Stimulated activated CD8-positive, alpha-beta memory T cell treated with anti-CD3 and anti-CD28 coated beads, Interleukin-4, amount 100 ng/mL, for 24 hours (primary cell): ENCODE results near the gene PPP2CA.
"Not testable (repeated sequence)": the region's sequence is repeated elsewhere in the genome, so short reads cannot be mapped to it uniquely, and the experiment has no call there.

Experiments used
- DNase-seq: peaks from one replicate; pipeline ENCODE4 v3.0.0-alpha.2; 2020; ENCODE audit warnings: low read depth

The PPP2CA gene

GRCh38 chr5:134245101-134245604 is 19.3 kb upstream of the PPP2CA start:
- no peak for DNase-seq

GRCh38 chr5:134242146-134242545 is 16.3 kb upstream of the PPP2CA start:
- no peak for DNase-seq

GRCh38 chr5:134240421-134240962 is 14.6 kb upstream of the PPP2CA start:
- no peak for DNase-seq

GRCh38 chr5:134236820-134237219 is 10.9 kb upstream of the PPP2CA start:
- no peak for DNase-seq

- no peak for DNase-seq
These were observed 10.4 kb upstream of the PPP2CA start for GRCh38 chr5:134236318-134236717.

- no peak for DNase-seq
These were observed 2.8 kb upstream of the PPP2CA start for GRCh38 chr5:134228624-134229023.

- DNase-seq = no peak
These were observed 1.9 kb upstream of the PPP2CA start for GRCh38 chr5:134227776-134228175.

- no peak for DNase-seq
These were observed 1.4 kb upstream of the PPP2CA start for GRCh38 chr5:134227259-134227658.

- no peak for DNase-seq
These were observed 744 bp upstream of the PPP2CA start for GRCh38 chr5:134226441-134227192.

- DNase-seq = peak; percentile 46
These were observed 739 bp downstream of the PPP2CA start for GRCh38 chr5:134224888-134225779.

GRCh38 chr5:134223406-134224248 is 2.2 kb downstream of the PPP2CA start:
- no peak for DNase-seq

- not testable (repeated sequence) for DNase-seq
These were observed 4.2 kb downstream of the PPP2CA start for GRCh38 chr5:134221690-134222089.

- DNase-seq = no peak
These were observed 10.1 kb downstream of the PPP2CA start for GRCh38 chr5:134215757-134216156.

GRCh38 chr5:134211263-134212031 is 14.4 kb downstream of the PPP2CA start:
- not testable (repeated sequence) for DNase-seq

- no peak for DNase-seq
These were observed 16.2 kb downstream of the PPP2CA start for GRCh38 chr5:134209477-134210245.

GRCh38 chr5:134207696-134208095 is 18.2 kb downstream of the PPP2CA start:
- DNase-seq = no peak

- no peak for DNase-seq
These were observed 19.2 kb downstream of the PPP2CA start for GRCh38 chr5:134206627-134207160.

GRCh38 chr5:134204575-134204974 is 21.3 kb downstream of the PPP2CA start:
- no peak for DNase-seq

GRCh38 chr5:134203630-134204029 is 22.2 kb downstream of the PPP2CA start:
- no peak for DNase-seq

- DNase-seq = no peak
These were observed 30.2 kb downstream of the PPP2CA start for GRCh38 chr5:134195666-134196065.
